ENCODE data around the gene FGGY. TPM values are rescaled to one million over a fixed set of nuclear protein-coding genes. Genes with fewer than 3 reads are reported as not detected.

The FGGY gene
- total RNA-seq, 1 experiment from 2014 or later: 17.8 TPM

DNA sequence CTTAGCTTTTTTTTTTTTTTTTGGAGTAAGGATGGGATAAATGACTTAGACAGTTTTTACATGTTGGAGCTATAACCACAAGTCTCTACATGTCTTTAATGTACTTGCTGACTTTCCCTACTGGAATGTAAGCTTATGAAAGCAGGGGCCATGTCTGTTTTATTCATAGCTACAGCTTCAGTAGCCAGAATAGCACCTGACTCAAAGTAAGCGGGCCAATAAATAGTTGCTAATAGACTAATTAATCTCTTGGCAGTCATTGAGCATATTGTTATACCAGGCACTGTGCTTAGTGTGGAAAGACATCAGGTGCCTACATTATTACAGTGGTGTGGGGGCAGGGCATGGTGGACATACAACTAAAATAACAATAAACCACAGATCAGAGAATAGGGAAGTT lies 433.4 kb downstream of the FGGY start:
- Histone ChIP-seq H3F3A (ENCODE audit: insufficient read depth, low read depth) (no peaks in the 10 kb centered on the region), H3K79me2 (ENCODE audit: low read depth) (no peaks in the 10 kb centered on the region), H3K4me1 (replicated peaks; ENCODE audit: insufficient read depth) (peaks cover 10% of the 10 kb centered on the region), H3K9me3 (ENCODE audit: insufficient read depth, low read depth) (no peaks in the 10 kb centered on the region), H4K20me1 (ENCODE audit: insufficient read depth) (no peaks in the 10 kb centered on the region), H3K9me2 (ENCODE audit: insufficient read depth) (no peaks in the 10 kb centered on the region), H3K27ac (no peak overlapping the region), H3K4me3 (no peak overlapping the region), H3K36me3 (ENCODE audit: low read depth) (no peaks in the 10 kb centered on the region), H3K27me3 (ENCODE audit: insufficient read depth, low read depth) (no peaks in the 10 kb centered on the region), H2AFZ (no peak overlapping the region), H3K4me2 (no peak overlapping the region)
- POLR2A ChIA-PET (ENCODE audit: unreplicated experiment): interaction anchor here (0.6 kb wide), 1 partner anchor 20 kb away, joined by 4 read pairs; no protein-coding TSS in a partner anchor
- BruUV-seq (replicated peaks): no TSS peak
- CTCF ChIA-PET: interaction anchor here (0.6 kb wide), 1 partner anchor 9 kb away, joined by 6 read pairs; no protein-coding TSS in a partner anchor
- TF ChIP-seq, protein P1, sequence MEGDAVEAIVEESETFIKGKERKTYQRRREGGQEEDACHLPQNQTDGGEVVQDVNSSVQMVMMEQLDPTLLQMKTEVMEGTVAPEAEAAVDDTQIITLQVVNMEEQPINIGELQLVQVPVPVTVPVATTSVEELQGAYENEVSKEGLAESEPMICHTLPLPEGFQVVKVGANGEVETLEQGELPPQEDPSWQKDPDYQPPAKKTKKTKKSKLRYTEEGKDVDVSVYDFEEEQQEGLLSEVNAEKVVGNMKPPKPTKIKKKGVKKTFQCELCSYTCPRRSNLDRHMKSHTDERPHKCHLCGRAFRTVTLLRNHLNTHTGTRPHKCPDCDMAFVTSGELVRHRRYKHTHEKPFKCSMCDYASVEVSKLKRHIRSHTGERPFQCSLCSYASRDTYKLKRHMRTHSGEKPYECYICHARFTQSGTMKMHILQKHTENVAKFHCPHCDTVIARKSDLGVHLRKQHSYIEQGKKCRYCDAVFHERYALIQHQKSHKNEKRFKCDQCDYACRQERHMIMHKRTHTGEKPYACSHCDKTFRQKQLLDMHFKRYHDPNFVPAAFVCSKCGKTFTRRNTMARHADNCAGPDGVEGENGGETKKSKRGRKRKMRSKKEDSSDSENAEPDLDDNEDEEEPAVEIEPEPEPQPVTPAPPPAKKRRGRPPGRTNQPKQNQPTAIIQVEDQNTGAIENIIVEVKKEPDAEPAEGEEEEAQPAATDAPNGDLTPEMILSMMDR (conservative IDR thresholded peaks at IDR 0.05): no peak
- no peak for TF ChIP-seq EZH2 (IDR thresholded peaks at IDR 0.05; ENCODE audit: low read depth)
- intact Hi-C loops (cut with micrococcal nuclease; ENCODE audit: unreplicated experiment): no loop called here
- DNase-seq: no peak

DNA sequence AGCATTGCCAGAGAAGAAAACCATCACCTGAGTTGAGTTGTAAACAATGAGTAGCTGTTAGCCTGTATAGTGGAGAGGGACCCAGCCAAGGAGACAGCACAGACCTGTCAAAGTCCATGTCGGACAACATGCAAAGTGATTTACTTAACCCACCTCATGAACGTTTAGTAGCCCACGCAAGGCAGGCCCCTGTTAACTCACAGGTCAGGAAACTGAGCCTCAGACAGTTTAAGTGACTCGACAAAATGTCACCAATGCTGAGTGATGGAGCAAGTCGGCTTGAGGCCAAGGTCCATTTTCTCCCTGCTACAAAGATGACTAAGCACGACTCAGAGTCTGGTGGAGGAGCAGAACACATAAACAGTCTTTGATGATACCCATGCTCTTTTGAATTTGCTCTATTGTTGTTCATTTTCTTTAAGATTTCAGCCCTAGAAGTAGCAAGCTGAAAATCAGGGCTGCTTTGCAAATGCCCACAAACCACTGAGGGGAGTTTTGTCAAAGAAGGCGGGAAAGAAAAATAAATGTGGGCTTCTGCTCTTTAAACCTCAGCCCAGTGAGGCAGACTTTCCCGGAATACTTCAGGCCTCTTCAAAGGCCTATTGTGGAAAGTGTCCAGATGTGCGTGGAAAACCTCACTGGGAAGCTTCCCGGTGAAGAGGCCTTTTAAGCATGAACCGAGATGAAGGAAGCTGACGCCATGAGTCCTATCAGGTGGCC lies 434.0 kb downstream of the FGGY start:
- intact Hi-C loops (cut with micrococcal nuclease; ENCODE audit: unreplicated experiment): no loop called here
- TF ChIP-seq EZH2 (IDR thresholded peaks at IDR 0.05; ENCODE audit: low read depth): no peak
- TF ChIP-seq, protein P1 (conservative IDR thresholded peaks at IDR 0.05): no peak

DNA sequence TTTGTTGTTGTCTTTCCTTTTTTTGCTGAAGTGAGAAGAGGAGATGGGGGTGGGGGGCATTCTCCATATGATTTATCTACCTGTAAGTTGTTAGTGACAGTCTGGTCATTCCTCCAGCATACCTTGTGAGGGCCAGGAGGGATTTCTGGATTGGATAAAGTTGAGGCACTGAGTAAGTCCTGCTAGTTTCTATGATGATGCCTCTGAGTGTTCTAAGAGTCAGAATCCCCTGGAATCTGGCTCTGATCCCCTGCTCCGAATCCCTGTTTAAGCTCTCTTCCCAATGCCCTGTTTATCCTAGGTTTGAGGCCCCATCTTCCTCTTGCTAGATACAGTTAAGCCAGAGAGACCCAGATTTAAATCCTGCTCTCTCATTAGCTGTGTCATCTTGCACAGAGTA lies 434.7 kb downstream of the FGGY start:
- H3K27ac ChIP-seq: no peak overlapping the region
- no peak overlapping the region for H3K4me2 ChIP-seq
- H3K4me3 ChIP-seq: no peak overlapping the region
- intact Hi-C loops (cut with micrococcal nuclease; ENCODE audit: unreplicated experiment): no loop called here
- no peaks in the 10 kb centered on the region for H3K27me3 ChIP-seq (ENCODE audit: insufficient read depth, low read depth)
- H3K79me2 ChIP-seq (ENCODE audit: low read depth): no peaks in the 10 kb centered on the region
- H4K20me1 ChIP-seq (ENCODE audit: insufficient read depth): no peaks in the 10 kb centered on the region
- H3K4me1 ChIP-seq (replicated peaks; ENCODE audit: insufficient read depth): peaks cover 10% of the 10 kb centered on the region
- H3K9me2 ChIP-seq (ENCODE audit: insufficient read depth): no peaks in the 10 kb centered on the region
- POLR2A ChIA-PET (ENCODE audit: unreplicated experiment): no interaction called here
- no peak for DNase-seq
- H3K36me3 ChIP-seq (ENCODE audit: low read depth): no peaks in the 10 kb centered on the region
- BruUV-seq (replicated peaks): no TSS peak
- H2AFZ ChIP-seq: no peak overlapping the region
- TF ChIP-seq EZH2 (IDR thresholded peaks at IDR 0.05; ENCODE audit: low read depth): no peak
- H3F3A ChIP-seq (ENCODE audit: insufficient read depth, low read depth): no peaks in the 10 kb centered on the region
- H3K9me3 ChIP-seq (ENCODE audit: insufficient read depth, low read depth): no peaks in the 10 kb centered on the region
- CTCF ChIA-PET: no interaction called here

More for the DNA sequence above, 434.0 kb downstream of the FGGY start:
- Histone ChIP-seq H3F3A (ENCODE audit: insufficient read depth, low read depth) (no peaks in the 10 kb centered on the region), H4K20me1 (ENCODE audit: insufficient read depth) (no peaks in the 10 kb centered on the region), H3K9me3 (ENCODE audit: insufficient read depth, low read depth) (no peaks in the 10 kb centered on the region), H3K79me2 (ENCODE audit: low read depth) (no peaks in the 10 kb centered on the region), H3K27ac (peak overlapping the region; percentile 39; the same call in 1 of the 2 replicates), H3K9me2 (ENCODE audit: insufficient read depth) (no peaks in the 10 kb centered on the region), H2AFZ (no peak overlapping the region), H3K36me3 (ENCODE audit: low read depth) (no peaks in the 10 kb centered on the region), H3K4me1 (replicated peaks; ENCODE audit: insufficient read depth) (peaks cover 10% of the 10 kb centered on the region), H3K4me2 (peak overlapping the region; percentile 8; the same call in 1 of the 2 replicates), H3K4me3 (no peak overlapping the region), H3K27me3 (ENCODE audit: insufficient read depth, low read depth) (no peaks in the 10 kb centered on the region)
- ChIA-PET CTCF (no interaction called here), POLR2A (ENCODE audit: unreplicated experiment) (interaction anchor here (0.6 kb wide), 1 partner anchor 19 kb away, joined by 4 read pairs; no protein-coding TSS in a partner anchor)
- BruUV-seq (replicated peaks): no TSS peak
- peak; percentile 40 to 53 for DNase-seq
